Measurements from ENCODE around the gene RNF141. TPM values are rescaled to one million over a fixed set of nuclear protein-coding genes. Genes with fewer than 3 reads are reported as not detected.
A peak's percentile ranks its signal among the peaks of the same experiment; 100 is the strongest.

RNF141 gene
- total RNA-seq, 1 donor from 2014 or later: 54.0 TPM

GRCh38 chr11:10484461-10485180 is 56.4 kb downstream of the RNF141 start:
- DNase-seq (ENCODE audit: low spot score): peak; percentile 76

GRCh38 chr11:10483584-10483983 is 57.4 kb downstream of the RNF141 start:
- DNase-seq (ENCODE audit: low spot score): no peak

- no peak for DNase-seq (ENCODE audit: low spot score)
Measured at GRCh38 chr11:10483174-10483573, 57.8 kb downstream of the RNF141 start.

- DNase-seq (ENCODE audit: low spot score): peak; percentile 74
Measured at GRCh38 chr11:10481560-10482349, 59.2 kb downstream of the RNF141 start.

- no peak for DNase-seq (ENCODE audit: low spot score)
Measured at GRCh38 chr11:10480760-10481159, 60.2 kb downstream of the RNF141 start.

GRCh38 chr11:10480026-10480425 is 61.0 kb downstream of the RNF141 start:
- peak; percentile 67 for DNase-seq (ENCODE audit: low spot score)

GRCh38 chr11:10478574-10479550 is 62.1 kb downstream of the RNF141 start:
- peak; percentile 82 for DNase-seq (ENCODE audit: low spot score)

- DNase-seq (ENCODE audit: low spot score): no peak
Measured at GRCh38 chr11:10478066-10478465, 62.9 kb downstream of the RNF141 start.

GRCh38 chr11:10477690-10478046 is 63.3 kb downstream of the RNF141 start:
- DNase-seq (ENCODE audit: low spot score): no peak

- DNase-seq (ENCODE audit: low spot score): no peak
Measured at GRCh38 chr11:10476927-10477689, 63.9 kb downstream of the RNF141 start.

- no peak for DNase-seq (ENCODE audit: low spot score)
Measured at GRCh38 chr11:10476342-10476741, 64.6 kb downstream of the RNF141 start.

- DNase-seq (ENCODE audit: low spot score): no peak
Measured at GRCh38 chr11:10474551-10474950, 66.4 kb downstream of the RNF141 start.

- DNase-seq (ENCODE audit: low spot score): no peak
Measured at GRCh38 chr11:10473371-10473770, 67.6 kb downstream of the RNF141 start.

GRCh38 chr11:10462746-10463300 is 78.2 kb downstream of the RNF141 start:
- DNase-seq (ENCODE audit: low spot score): no peak

Other genes with a start within 250 kb of the RNF141 start
- gene SBF2, start 247.0 kb downstream of the RNF141 start, total RNA-seq: 99.7 TPM
- gene ADM, start 236.1 kb downstream of the RNF141 start, total RNA-seq: 663 TPM
- gene AMPD3, start 85.9 kb downstream of the RNF141 start, total RNA-seq: 27.2 TPM
- 352 TPM for gene LYVE1, start 27.5 kb upstream of the RNF141 start, total RNA-seq
- gene IRAG1, start 152.6 kb upstream of the RNF141 start, total RNA-seq: 24.8 TPM
- gene CTR9, start 210.1 kb upstream of the RNF141 start, total RNA-seq: 32.5 TPM